Measurements from ENCODE around the gene DGKE. TPM values are rescaled to one million over a fixed set of nuclear protein-coding genes. Genes with fewer than 3 reads are reported as not detected.

Gene DGKE
- total RNA-seq, 1 experiment from 2014 or later, result 19.1 TPM

GRCh38 chr17:56918916-56919315, 85.0 kb downstream of the DGKE start:
- ChIA-PET POLR2A (interaction anchor here (0.7 kb wide), 1 partner anchor 133 kb away, joined by 3 read pairs; no protein-coding TSS in a partner anchor), CTCF (no interaction called here)
- DNase-seq (ENCODE audit: low read depth, low spot score) (no peak), ATAC-seq (no peak)
- no peak for TF ChIP-seq SIN3A (IDR thresholded peaks at IDR 0.05; ENCODE audit: borderline replicate concordance, insufficient read depth, low read depth, low read length)
- no peak for TF ChIP-seq TCF7L2 (IDR thresholded peaks at IDR 0.05; ENCODE audit: low read depth, low read length)
- TF ChIP-seq POLR2AphosphoS5 (IDR thresholded peaks at IDR 0.05; ENCODE audit: low read depth, low read length), result no peak
- TF ChIP-seq, protein P1, sequence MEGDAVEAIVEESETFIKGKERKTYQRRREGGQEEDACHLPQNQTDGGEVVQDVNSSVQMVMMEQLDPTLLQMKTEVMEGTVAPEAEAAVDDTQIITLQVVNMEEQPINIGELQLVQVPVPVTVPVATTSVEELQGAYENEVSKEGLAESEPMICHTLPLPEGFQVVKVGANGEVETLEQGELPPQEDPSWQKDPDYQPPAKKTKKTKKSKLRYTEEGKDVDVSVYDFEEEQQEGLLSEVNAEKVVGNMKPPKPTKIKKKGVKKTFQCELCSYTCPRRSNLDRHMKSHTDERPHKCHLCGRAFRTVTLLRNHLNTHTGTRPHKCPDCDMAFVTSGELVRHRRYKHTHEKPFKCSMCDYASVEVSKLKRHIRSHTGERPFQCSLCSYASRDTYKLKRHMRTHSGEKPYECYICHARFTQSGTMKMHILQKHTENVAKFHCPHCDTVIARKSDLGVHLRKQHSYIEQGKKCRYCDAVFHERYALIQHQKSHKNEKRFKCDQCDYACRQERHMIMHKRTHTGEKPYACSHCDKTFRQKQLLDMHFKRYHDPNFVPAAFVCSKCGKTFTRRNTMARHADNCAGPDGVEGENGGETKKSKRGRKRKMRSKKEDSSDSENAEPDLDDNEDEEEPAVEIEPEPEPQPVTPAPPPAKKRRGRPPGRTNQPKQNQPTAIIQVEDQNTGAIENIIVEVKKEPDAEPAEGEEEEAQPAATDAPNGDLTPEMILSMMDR (IDR thresholded peaks at IDR 0.05), result no peak
- no peak for TF ChIP-seq REST (IDR thresholded peaks at IDR 0.05; ENCODE audit: insufficient read depth in 1 of 2, low read depth in 2 of 2, low read length in 1 of 2)
- intact Hi-C loops (cut with micrococcal nuclease; ENCODE audit: unreplicated experiment), result no loop called here
- no TSS peak for BruUV-seq (replicated peaks)
- peaks cover 11% of the 10 kb centered on the region; the same call in 1 of the 2 replicates for H3K9me3 ChIP-seq (ENCODE audit: control insufficient read depth, insufficient read depth, low read depth, low read length)
- H3K4me3 ChIP-seq (ENCODE audit: low read depth in 2 of 2, low read length in 2 of 2), result no peak overlapping the region
- in situ Hi-C loops (cut with HindIII; ENCODE audit: low pct_unique_long_range_greater_than_20kb, low sequenced_read_pairs), result no loop called here
- peaks cover 4% of the 10 kb centered on the region; the same call in 1 of the 2 replicates for H3K36me3 ChIP-seq (ENCODE audit: control insufficient read depth, insufficient read depth, low read length)
- H3K4me1 ChIP-seq (ENCODE audit: control insufficient read depth, insufficient read depth, low read length), result peaks cover 20% of the 10 kb centered on the region
- H3K27ac ChIP-seq (ENCODE audit: low read length), result no peak overlapping the region; the same call in 1 of the 2 replicates
- H3K27me3 ChIP-seq (ENCODE audit: control insufficient read depth, insufficient read depth, low read length), result no peaks in the 10 kb centered on the region

Other genes with a start within 250 kb of the DGKE start
- 9.2 TPM for gene NOG, start 240.5 kb upstream of the DGKE start, total RNA-seq (2021; ENCODE audit: unreplicated experiment)
- 3.4 TPM for gene C17orf67, start 231 bp upstream of the DGKE start, total RNA-seq (2021; ENCODE audit: unreplicated experiment)
- gene TRIM25, start 79.9 kb downstream of the DGKE start, total RNA-seq (2021; ENCODE audit: unreplicated experiment), result 73.2 TPM
- 32.9 TPM for gene COIL, start 126.9 kb downstream of the DGKE start, total RNA-seq (2021; ENCODE audit: unreplicated experiment)
- 50.7 TPM for gene SCPEP1, start 144.0 kb downstream of the DGKE start, total RNA-seq (2021; ENCODE audit: unreplicated experiment)